GM23338 (cell line): ENCODE measurements around the gene ACP6.

Experiments
- EZH2phosphoT487 ChIP-seq: fragments of 200-600 bp; sonication (generic); IDR thresholded peaks from one replicate; pipeline ENCODE4 v1.8.1; 2018; ENCODE audit warnings: antibody characterized with exemption; ENCODE audit not compliant: unreplicated experiment
- TF ChIP-seq, protein P1 (sequence below): IDR thresholded peaks from 2 replicates; pipeline ENCODE4 v1.6.1; 2016; ENCODE audit warnings: antibody characterized with exemption
- TF ChIP-seq, protein P2 (sequence below), 2 experiments: fragments of 200-600 bp in 1 of 2; sonication (generic) in 1 of 2; conservative IDR thresholded peaks; 2 replicates each; pipeline versions ENCODE4 v1.5.1 to v1.6.1; 2016 to 2017; ENCODE audit warnings: antibody characterized with exemption in 2 of 2, low read depth in 2 of 2, mild to moderate bottlenecking in 2 of 2, moderate library complexity in 1 of 2
- TF ChIP-seq, protein P3 (sequence below): IDR thresholded peaks from one replicate; pipeline ENCODE4 v1.6.1; 2018; ENCODE audit warnings: antibody characterized with exemption; ENCODE audit not compliant: unreplicated experiment

DNA sequence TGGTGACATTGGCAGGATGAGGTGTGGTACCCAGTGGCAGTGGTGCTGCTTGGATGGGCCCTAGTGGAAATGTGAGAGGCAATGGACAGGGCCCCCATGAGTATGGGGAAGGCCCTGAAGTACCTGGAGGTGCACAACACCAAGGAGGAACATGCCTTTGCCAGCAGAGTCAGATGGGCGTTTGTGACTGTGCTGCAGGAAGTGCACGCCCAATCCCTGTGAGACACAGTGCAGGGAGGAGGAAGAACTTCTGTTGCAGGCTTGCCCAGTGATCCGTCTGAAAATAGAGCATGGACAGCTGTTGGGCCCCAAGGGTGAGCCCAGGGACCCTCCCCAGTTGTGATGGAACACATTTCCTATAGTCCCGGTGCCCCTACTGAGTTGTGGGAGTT lies 47.4 kb upstream of the ACP6 start:
- TF ChIP-seq, protein P1, sequence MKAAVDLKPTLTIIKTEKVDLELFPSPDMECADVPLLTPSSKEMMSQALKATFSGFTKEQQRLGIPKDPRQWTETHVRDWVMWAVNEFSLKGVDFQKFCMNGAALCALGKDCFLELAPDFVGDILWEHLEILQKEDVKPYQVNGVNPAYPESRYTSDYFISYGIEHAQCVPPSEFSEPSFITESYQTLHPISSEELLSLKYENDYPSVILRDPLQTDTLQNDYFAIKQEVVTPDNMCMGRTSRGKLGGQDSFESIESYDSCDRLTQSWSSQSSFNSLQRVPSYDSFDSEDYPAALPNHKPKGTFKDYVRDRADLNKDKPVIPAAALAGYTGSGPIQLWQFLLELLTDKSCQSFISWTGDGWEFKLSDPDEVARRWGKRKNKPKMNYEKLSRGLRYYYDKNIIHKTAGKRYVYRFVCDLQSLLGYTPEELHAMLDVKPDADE = no peak
- TF ChIP-seq, protein P2, sequence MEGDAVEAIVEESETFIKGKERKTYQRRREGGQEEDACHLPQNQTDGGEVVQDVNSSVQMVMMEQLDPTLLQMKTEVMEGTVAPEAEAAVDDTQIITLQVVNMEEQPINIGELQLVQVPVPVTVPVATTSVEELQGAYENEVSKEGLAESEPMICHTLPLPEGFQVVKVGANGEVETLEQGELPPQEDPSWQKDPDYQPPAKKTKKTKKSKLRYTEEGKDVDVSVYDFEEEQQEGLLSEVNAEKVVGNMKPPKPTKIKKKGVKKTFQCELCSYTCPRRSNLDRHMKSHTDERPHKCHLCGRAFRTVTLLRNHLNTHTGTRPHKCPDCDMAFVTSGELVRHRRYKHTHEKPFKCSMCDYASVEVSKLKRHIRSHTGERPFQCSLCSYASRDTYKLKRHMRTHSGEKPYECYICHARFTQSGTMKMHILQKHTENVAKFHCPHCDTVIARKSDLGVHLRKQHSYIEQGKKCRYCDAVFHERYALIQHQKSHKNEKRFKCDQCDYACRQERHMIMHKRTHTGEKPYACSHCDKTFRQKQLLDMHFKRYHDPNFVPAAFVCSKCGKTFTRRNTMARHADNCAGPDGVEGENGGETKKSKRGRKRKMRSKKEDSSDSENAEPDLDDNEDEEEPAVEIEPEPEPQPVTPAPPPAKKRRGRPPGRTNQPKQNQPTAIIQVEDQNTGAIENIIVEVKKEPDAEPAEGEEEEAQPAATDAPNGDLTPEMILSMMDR (conservative IDR thresholded peaks at IDR 0.05; ENCODE audit: low read depth in 2 of 2) = no peak
- TF ChIP-seq EZH2phosphoT487 = no peak
- TF ChIP-seq, protein P3, sequence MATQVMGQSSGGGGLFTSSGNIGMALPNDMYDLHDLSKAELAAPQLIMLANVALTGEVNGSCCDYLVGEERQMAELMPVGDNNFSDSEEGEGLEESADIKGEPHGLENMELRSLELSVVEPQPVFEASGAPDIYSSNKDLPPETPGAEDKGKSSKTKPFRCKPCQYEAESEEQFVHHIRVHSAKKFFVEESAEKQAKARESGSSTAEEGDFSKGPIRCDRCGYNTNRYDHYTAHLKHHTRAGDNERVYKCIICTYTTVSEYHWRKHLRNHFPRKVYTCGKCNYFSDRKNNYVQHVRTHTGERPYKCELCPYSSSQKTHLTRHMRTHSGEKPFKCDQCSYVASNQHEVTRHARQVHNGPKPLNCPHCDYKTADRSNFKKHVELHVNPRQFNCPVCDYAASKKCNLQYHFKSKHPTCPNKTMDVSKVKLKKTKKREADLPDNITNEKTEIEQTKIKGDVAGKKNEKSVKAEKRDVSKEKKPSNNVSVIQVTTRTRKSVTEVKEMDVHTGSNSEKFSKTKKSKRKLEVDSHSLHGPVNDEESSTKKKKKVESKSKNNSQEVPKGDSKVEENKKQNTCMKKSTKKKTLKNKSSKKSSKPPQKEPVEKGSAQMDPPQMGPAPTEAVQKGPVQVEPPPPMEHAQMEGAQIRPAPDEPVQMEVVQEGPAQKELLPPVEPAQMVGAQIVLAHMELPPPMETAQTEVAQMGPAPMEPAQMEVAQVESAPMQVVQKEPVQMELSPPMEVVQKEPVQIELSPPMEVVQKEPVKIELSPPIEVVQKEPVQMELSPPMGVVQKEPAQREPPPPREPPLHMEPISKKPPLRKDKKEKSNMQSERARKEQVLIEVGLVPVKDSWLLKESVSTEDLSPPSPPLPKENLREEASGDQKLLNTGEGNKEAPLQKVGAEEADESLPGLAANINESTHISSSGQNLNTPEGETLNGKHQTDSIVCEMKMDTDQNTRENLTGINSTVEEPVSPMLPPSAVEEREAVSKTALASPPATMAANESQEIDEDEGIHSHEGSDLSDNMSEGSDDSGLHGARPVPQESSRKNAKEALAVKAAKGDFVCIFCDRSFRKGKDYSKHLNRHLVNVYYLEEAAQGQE = no peak
